ENCODE measurements around the gene ZNF609.

DNA sequence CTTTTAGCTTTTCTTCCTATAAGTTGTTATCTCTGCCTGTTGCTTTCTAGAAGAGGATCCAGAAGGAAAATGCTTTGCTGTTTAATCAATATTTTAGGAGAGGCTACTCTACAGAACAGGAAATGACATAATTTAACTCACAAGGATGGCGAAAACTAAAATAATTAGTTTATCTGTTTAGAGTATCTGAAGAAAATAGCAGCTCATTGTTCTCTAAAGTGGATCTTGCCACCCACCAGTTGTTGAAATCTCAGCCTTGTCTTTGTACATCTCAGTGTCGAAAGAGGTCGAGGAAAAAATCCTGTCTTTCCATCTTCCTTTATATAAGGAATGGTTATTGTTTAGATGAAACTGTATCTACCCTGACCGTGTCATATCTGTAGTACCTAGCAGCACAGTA is 126.6 kb downstream of the ZNF609 start:
- no peak for TF ChIP-seq EZH2 (IDR thresholded peaks at IDR 0.05; ENCODE audit: insufficient read depth, poor library complexity, severe bottlenecking)
- no peak for TF ChIP-seq EZH2phosphoT487 (IDR thresholded peaks at IDR 0.05; ENCODE audit: insufficient read depth, low read depth)
